ENCODE data around the gene RASA3.

DNA sequence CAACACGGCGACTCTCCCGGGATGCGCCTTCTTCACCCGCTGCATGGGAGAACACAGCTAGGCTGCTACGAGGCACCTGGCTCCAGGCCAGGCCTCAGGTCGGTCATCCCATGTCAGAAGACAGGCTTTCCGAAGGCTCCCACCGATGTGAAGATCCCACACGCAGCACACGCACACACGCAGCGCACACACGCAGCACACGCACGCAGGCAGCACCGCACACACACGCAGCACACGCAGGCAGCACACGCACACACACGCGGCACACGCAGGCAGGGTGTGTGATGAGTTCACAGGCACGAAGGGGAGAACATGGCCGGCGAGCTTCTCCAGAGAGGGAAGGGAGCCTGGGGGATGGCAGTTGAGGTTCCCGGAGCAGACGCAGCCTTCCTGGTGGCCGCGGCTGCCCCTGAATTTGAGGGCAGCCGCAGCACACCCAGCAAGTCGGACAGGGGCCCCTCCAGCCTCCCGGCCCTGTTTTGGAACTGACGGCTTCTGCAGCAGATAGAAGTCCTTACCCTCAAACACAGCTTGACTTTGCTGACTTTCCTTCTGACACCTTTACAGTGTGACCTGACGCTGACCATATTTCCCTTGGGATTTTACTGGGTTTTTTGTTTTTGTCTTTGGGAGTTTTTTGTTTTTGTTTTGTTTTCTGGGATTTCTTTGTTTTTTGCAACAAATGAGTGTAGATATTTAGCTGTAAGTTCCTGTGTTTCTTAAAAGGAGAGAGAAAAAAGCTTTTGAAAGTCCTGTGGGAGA lies 55.9 kb downstream of the RASA3 start:
- TF ChIP-seq, protein P1, sequence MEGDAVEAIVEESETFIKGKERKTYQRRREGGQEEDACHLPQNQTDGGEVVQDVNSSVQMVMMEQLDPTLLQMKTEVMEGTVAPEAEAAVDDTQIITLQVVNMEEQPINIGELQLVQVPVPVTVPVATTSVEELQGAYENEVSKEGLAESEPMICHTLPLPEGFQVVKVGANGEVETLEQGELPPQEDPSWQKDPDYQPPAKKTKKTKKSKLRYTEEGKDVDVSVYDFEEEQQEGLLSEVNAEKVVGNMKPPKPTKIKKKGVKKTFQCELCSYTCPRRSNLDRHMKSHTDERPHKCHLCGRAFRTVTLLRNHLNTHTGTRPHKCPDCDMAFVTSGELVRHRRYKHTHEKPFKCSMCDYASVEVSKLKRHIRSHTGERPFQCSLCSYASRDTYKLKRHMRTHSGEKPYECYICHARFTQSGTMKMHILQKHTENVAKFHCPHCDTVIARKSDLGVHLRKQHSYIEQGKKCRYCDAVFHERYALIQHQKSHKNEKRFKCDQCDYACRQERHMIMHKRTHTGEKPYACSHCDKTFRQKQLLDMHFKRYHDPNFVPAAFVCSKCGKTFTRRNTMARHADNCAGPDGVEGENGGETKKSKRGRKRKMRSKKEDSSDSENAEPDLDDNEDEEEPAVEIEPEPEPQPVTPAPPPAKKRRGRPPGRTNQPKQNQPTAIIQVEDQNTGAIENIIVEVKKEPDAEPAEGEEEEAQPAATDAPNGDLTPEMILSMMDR (IDR thresholded peaks at IDR 0.05) = no peak
- no peak for TF ChIP-seq POLR2AphosphoS5 (IDR thresholded peaks at IDR 0.05)
- no peak for TF ChIP-seq POLR2A (IDR thresholded peaks at IDR 0.05)

Measured in transverse colon (tissue), 4 donors.